ENCODE measurements around the gene ANKRD36B.
"Not testable (repeated sequence)": the region's sequence is repeated elsewhere in the genome, so short reads cannot be mapped to it uniquely, and the experiment has no call there.

GRCh38 chr2:97611895-97612294 lies 22.2 kb upstream of the ANKRD36B start:
- TF ChIP-seq, protein P1, sequence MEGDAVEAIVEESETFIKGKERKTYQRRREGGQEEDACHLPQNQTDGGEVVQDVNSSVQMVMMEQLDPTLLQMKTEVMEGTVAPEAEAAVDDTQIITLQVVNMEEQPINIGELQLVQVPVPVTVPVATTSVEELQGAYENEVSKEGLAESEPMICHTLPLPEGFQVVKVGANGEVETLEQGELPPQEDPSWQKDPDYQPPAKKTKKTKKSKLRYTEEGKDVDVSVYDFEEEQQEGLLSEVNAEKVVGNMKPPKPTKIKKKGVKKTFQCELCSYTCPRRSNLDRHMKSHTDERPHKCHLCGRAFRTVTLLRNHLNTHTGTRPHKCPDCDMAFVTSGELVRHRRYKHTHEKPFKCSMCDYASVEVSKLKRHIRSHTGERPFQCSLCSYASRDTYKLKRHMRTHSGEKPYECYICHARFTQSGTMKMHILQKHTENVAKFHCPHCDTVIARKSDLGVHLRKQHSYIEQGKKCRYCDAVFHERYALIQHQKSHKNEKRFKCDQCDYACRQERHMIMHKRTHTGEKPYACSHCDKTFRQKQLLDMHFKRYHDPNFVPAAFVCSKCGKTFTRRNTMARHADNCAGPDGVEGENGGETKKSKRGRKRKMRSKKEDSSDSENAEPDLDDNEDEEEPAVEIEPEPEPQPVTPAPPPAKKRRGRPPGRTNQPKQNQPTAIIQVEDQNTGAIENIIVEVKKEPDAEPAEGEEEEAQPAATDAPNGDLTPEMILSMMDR (IDR thresholded peaks at IDR 0.05), result not testable (repeated sequence)
- not testable (repeated sequence) for TF ChIP-seq POLR2A, EP300, POLR2AphosphoS5 (IDR thresholded peaks at IDR 0.05)

Measured in sigmoid colon (tissue), 4 donors.